NT2/D1 (cell line): ENCODE measurements around the gene FEM1B.

Experiments used
- SUZ12 ChIP-seq: IDR thresholded peaks from 2 replicates; pipeline ENCODE4 v1.6.1; 2011; ENCODE audit not compliant: insufficient read length, insufficient read depth; ENCODE audit errors: extremely low read depth
- YY1 ChIP-seq: IDR thresholded peaks from 2 replicates; pipeline ENCODE4 v1.6.1; 2011; ENCODE audit not compliant: insufficient read length, insufficient read depth
- ZNF274 ChIP-seq: IDR thresholded peaks from 2 replicates; pipeline ENCODE4 v1.6.1; 2011; ENCODE audit warnings: mild to moderate bottlenecking, low read depth, low read length

GRCh38 chr15:68229386-68230156, 48.0 kb upstream of the FEM1B start, which contains the start of gene CLN6:
- TF ChIP-seq YY1 (no peak), SUZ12 (no peak), ZNF274 (no peak)
